HTR-8/SVneo (cell line): Measurements from ENCODE around the gene KRT8.
"Not testable (repeated sequence)": the region's sequence is repeated elsewhere in the genome, so short reads cannot be mapped to it uniquely, and the experiment has no call there.

Experiments used
- DNase-seq: peaks from one replicate; pipeline ENCODE4 v3.0.0; 2011; ENCODE audit warnings: low spot score, mixed read lengths; ENCODE audit not compliant: insufficient read length
- FAIRE-seq: peaks from 2 replicates; lab custom pipeline; 2011; peaks lifted over from hg19 to GRCh38; lab: Jason Lieb, UNC

Gene KRT8

GRCh38 chr12:52856077-52856476, 48.8 kb downstream of the KRT8 start:
- FAIRE-seq: not testable (repeated sequence)

GRCh38 chr12:52851787-52852186, 53.1 kb downstream of the KRT8 start:
- no peak for FAIRE-seq
- DNase-seq: no peak

More at GRCh38 chr12:52856077-52856476, 48.8 kb downstream of the KRT8 start:
- DNase-seq: not testable (repeated sequence)

- no peak for DNase-seq
- FAIRE-seq: no peak
Measured at GRCh38 chr12:52850681-52851080, 54.2 kb downstream of the KRT8 start.

- FAIRE-seq: no peak
Measured at GRCh38 chr12:52849511-52849910, 55.4 kb downstream of the KRT8 start.

GRCh38 chr12:52848661-52849255, 56.1 kb downstream of the KRT8 start, which contains the start of gene KRT78:
KRT78 (minus strand) TSS chr12:52848994; CDS start chr12:52848930, 64 bp downstream.
- no peak for FAIRE-seq
- DNase-seq: no peak

More at GRCh38 chr12:52849511-52849910, 55.4 kb downstream of the KRT8 start:
- DNase-seq: no peak

GRCh38 chr12:52847335-52848102, 57.4 kb downstream of the KRT8 start:
- FAIRE-seq: no peak
- DNase-seq: no peak
